ENCODE results near the gene OR4D1.
"Not testable (repeated sequence)": the region's sequence is repeated elsewhere in the genome, so short reads cannot be mapped to it uniquely, and the experiment has no call there.

The OR4D1 gene

DNA sequence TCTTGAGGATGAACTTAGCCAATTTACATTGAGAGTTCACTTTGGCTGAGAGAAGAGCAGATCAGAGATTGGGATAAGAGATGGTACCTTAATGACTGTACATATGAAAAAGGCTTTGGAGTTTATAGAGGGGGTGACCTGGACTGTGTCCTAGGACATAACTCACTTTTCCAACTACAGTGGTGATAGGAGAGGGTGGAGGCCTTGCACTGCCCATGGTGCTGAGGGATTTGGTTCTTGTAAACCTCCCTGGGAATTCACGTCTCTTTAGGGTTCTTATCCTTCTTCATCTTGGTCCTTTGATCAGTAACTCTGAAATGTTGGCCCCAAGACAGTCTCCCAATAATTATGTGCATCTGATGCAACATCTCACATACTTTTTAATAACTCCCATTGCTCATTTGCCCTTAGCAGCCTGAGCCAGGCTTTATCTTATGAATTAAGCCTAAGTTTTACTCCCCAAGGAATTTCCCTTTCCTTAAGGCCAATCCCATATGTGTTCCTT, at the start of gene OR4D1:
OR4D1 (plus strand) TSS at position 455 of the 505 bp plus-strand sequence. CDS start 6,770 bp downstream, outside the sequence.
- DNase-seq (ENCODE audit: low spot score), result no peak

- DNase-seq (ENCODE audit: low spot score), result no peak
Observed at GRCh38 chr17:58100506-58100905, 47.7 kb upstream of the OR4D1 start.

GRCh38 chr17:58101898-58102297, 46.3 kb upstream of the OR4D1 start:
- not testable (repeated sequence) for DNase-seq (ENCODE audit: low spot score)

DNA sequence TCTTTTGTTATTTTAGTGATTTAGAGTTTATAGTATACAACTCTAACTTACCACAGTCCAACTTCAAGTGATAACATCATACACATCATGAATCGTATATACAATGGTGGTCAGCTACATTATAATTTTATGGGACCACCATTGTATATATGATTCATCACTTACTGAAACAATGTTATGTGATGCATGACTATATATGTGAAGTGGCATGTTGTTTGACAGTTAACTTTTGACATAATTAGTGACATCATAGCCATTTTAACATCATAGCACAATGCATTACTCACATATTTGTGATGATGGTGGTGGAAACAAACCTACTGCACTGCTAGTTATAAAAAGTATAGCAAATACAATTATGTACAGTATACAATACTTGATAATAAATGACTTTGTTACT, 43.1 kb upstream of the OR4D1 start:
- no peak for DNase-seq (ENCODE audit: low spot score)

DNA sequence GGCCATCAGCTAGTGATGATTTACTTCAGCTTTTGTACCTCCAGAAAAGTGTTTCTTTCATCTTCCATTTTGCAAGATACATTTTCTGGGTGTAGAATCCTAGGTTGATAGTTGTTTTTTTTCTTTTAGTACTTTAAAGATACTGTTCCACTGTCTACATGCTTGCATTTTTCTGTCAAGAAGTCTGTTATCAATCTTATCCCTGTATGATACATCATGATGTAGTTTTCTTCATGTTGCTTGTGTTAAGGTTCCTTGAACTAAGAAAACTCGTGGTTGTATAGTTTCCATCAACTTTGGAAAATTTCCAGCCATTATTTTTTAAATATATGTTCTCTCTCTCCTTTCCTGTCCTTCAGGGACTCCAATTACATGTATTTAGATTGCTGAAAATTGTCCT, 40.9 kb upstream of the OR4D1 start:
- DNase-seq (ENCODE audit: low spot score), result no peak

DNA sequence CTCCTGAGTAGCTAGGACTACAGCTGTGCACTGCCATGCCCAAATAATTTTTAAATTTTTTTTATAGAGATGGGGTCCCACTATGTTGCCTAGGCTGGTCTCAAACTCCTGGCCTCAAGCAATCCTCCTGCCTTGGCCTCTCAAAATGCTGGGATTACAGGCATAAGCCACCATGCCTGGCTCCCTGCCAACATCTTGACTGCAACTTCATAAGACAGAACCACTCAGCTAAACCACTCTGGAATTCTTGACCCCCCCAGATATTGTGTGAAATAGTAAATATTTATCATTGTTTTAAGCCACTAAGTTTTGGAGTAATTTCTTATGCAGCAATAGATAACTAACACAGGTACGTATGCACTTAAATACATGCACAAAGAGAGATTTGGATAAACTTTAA, 39.0 kb upstream of the OR4D1 start:
- DNase-seq (ENCODE audit: low spot score), result no peak

- no peak for DNase-seq (ENCODE audit: low spot score)
Observed at GRCh38 chr17:58110012-58110411, 38.2 kb upstream of the OR4D1 start.

GRCh38 chr17:58111676-58112075, 36.5 kb upstream of the OR4D1 start:
- DNase-seq (ENCODE audit: low spot score), result no peak

DNA sequence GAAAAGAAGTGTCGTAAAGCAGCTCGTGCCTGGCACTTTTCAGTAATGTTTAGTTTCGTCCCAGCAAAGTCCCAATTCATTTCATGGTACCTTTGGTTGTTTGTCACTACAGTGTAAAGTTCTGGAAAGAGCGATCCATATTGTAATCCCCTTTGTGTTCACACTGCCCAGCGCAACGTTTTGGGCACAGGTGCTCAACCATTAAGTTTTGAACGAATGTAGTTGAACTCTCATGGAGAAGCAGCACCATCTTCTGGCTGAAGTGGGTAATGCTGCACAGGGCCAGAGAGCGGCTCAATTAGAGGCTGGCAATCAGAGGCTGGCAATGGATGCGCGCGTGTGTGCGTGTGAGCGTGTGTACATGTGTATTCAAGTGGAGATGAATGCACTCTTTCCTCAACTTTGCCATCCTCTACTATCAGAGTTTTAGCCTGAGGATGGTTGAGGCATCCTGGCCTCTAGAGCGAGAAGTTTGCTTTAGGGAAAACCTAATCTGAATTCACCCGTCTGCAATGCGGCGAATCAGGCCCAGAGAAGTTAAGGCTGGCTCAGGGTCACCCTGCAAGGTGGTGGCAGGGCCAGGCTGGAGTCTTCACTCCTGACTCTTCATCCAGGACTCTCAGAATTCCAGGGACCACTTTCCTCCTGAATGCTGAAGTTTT, 35.1 kb upstream of the OR4D1 start:
- DNase-seq (ENCODE audit: low spot score), result peak; percentile 73

DNA sequence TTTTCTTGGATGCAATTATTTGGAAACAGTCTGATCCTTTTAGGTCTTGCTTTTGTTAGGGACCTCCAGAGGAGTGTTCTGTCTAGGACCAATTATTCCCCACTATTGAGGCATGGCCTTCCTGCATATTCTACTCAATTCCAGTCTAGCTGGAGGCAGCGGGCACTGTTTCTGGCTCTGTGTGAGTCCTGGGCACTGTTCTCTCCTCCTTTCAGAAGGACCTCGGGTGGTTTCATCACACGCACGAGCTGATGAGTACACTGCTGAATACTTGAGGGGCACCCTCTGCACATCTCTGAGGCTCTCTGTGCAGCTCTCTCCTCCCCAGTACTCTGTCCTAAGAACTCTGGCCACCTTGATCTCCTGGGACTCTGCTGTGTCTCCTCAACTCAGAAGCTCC, 34.2 kb upstream of the OR4D1 start:
- DNase-seq (ENCODE audit: low spot score), result no peak

DNA sequence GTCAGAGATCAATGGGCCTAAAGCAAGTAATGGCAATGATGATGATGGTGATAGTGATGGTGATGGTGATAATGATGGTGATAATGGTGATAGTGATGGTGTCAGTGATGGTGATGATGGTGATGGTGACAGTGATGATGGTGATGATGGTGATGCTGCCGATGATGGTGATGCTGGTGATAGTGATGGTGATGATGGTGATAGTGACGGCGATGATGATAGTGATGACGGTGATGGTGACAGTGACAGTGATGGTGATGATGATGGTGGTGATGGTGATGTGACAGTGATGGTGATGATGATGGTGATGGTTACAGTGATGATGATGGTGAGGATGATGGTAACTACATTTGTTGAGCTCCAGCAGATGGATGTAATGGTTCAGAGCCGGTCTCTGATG, 30.8 kb upstream of the OR4D1 start:
- DNase-seq (ENCODE audit: low spot score), result no peak

DNA sequence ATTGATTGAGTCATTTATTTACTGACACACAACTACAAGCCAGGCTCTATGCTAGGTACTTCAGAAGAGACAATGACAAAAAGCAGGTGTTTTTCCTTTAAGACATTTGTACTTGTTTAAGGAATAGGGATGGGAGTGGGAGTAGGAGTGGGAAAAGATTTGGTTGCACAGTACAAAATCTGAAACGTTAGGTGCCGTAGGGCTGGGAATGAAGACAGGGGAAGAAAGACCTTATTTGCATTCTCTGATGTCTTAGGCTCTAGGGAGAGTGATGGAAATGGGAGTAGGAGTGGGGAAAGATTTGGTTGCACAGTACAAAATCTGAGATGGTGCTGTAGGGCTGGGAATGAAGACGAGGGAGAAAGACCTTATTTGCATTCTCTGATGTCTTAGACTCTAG, 28.7 kb upstream of the OR4D1 start:
- no peak for DNase-seq (ENCODE audit: low spot score)

DNA sequence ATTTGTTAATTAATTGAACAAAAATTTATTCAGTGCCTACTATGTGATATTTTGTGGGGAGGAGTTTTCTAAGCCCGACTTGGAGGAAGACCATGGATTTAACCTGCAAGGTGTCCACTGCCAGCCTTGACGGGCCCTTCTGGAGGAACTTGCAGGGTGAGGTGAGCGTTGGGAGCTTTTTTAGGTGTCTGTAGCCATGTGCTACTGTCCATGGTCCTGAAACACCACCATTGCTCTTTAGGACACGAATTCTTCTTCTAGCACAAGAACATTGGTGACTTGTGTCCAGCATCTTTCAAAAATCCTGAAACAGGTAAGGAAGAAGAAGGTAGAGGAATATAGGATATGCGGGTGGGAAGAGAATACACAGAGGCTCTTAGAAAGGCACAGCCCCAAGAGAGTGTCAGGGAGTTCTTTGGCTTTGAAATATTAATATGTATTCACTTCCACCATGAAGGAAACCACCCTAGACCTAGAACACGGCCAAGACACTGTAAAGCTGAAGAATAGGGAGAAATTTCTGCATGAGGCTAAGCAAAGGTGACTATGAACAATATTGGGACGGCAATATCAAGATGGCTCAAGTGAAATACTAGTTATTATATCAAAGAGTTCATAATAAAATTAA, 27.9 kb upstream of the OR4D1 start:
- DNase-seq (ENCODE audit: low spot score), result peak; percentile 54

GRCh38 chr17:58121925-58122324, 26.3 kb upstream of the OR4D1 start:
- DNase-seq (ENCODE audit: low spot score), result peak; percentile 27

GRCh38 chr17:58127846-58128245, 20.3 kb upstream of the OR4D1 start:
- no peak for DNase-seq (ENCODE audit: low spot score)

GRCh38 chr17:58132697-58133096, 15.5 kb upstream of the OR4D1 start:
- DNase-seq (ENCODE audit: low spot score), result not testable (repeated sequence)

- peak; percentile 11 for DNase-seq (ENCODE audit: low spot score)
Observed at GRCh38 chr17:58136669-58137279, 11.4 kb upstream of the OR4D1 start.

- DNase-seq (ENCODE audit: low spot score), result no peak
Observed at GRCh38 chr17:58141505-58141904, 6.7 kb upstream of the OR4D1 start.

DNA sequence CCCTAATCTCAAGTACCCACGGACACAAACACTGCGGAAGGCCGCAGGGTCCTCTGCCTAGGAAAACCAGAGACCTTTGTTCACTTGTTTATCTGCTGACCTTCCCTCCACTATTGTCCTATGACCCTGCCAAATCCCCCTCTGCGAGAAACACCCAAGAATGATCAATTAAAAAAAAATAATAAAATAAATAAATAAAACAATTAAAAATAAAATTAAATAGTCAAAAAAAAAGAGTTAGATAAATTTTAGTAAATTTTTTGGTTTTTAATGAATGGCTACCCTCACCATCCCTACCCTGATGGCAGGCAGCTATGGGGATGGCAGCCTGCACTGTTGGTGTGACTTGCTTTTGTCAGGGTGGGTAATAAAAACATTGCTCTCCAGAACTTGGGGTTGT, 4.8 kb upstream of the OR4D1 start:
- DNase-seq (ENCODE audit: low spot score), result not testable (repeated sequence)

- no peak for DNase-seq (ENCODE audit: low spot score)
Observed at GRCh38 chr17:58144801-58145200, 3.4 kb upstream of the OR4D1 start.

GRCh38 chr17:58148609-58149008, 425 bp downstream of the OR4D1 start:
- no peak for DNase-seq (ENCODE audit: low spot score)

GRCh38 chr17:58150394-58150793, 2.2 kb downstream of the OR4D1 start:
- no peak for DNase-seq (ENCODE audit: low spot score)

DNA sequence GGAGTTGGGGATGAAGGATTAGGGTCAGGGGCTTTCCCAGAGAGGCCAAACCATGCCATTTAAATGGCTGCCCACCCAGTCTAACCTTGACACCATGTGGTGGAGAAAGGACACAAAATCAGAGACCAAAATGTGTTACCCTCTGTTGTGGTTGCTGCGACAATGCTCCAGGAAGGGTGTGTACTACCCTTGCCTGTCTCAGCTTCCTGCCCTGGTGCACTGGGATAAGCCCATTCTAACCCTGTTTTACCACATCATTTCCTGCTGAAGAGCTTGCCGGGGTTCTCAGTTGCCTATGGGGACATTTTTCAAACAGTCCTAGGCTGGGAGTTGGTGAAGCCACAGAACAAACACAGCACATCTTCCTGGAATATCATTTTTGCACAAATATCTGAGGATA, 4.9 kb downstream of the OR4D1 start:
- DNase-seq (ENCODE audit: low spot score), result no peak

Data from kidney tubule cell (primary cell).